GM12892 (cell line): ENCODE data around the gene PRSS27.

Source experiments
- POLR2A ChIP-seq: IDR thresholded peaks from 2 replicates; pipeline ENCODE4 v1.6.1; 2011; ENCODE audit warnings: low read depth, low read length, control low read depth
- POLR2AphosphoS5 ChIP-seq: IDR thresholded peaks from 2 replicates; pipeline ENCODE4 v1.6.1; 2011; ENCODE audit warnings: low read depth, low read length, control low read depth
- TAF1 ChIP-seq: IDR thresholded peaks from 2 replicates; pipeline ENCODE4 v1.6.1; 2011; ENCODE audit warnings: low read depth, mild to moderate bottlenecking, control low read depth, low read length, borderline replicate concordance

GRCh38 chr16:2706611-2707311 lies 13.3 kb downstream of the PRSS27 start:
- no peak for TF ChIP-seq POLR2A
- no peak for TF ChIP-seq POLR2AphosphoS5
- no peak for TF ChIP-seq TAF1
